Measurements from ENCODE around the gene RBM33.

DNA sequence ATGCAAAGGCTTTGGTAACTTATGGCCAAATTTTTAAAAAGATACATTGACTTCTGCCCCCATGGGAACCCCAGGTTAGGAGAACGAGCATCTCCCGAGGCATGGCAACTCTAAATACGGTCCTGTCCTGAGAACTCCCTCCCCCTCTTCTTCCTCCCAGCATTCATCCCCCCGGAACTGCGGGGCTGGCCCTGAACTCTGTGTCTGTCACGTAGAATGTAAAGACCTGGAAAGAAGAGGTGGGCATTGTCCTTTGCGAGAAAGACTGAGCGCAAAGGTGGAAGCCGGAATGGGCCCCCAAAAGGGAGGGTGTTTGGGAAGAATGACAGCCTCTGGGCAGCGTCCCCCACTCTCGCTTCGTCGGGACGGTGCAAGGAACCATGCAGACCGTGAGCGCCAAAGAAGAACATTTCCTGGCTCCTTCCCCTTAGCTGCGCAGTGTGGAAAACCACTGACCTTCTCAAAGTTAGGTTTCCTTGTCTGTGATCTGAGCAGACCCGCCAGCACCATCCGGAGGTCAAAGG lies 146.8 kb downstream of the RBM33 start:
- TF ChIP-seq, protein P1, sequence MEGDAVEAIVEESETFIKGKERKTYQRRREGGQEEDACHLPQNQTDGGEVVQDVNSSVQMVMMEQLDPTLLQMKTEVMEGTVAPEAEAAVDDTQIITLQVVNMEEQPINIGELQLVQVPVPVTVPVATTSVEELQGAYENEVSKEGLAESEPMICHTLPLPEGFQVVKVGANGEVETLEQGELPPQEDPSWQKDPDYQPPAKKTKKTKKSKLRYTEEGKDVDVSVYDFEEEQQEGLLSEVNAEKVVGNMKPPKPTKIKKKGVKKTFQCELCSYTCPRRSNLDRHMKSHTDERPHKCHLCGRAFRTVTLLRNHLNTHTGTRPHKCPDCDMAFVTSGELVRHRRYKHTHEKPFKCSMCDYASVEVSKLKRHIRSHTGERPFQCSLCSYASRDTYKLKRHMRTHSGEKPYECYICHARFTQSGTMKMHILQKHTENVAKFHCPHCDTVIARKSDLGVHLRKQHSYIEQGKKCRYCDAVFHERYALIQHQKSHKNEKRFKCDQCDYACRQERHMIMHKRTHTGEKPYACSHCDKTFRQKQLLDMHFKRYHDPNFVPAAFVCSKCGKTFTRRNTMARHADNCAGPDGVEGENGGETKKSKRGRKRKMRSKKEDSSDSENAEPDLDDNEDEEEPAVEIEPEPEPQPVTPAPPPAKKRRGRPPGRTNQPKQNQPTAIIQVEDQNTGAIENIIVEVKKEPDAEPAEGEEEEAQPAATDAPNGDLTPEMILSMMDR (IDR thresholded peaks at IDR 0.05; ENCODE audit: borderline replicate concordance, extremely low read depth, low read length, poor library complexity, severe bottlenecking) = peak; percentile 13
- TF ChIP-seq EZH2 (IDR thresholded peaks at IDR 0.05; ENCODE audit: borderline replicate concordance, low read depth, low read length, severe bottlenecking) = no peak
